ENCODE data around the gene MIOS. TPM values are rescaled to one million over a fixed set of nuclear protein-coding genes. Genes with fewer than 3 reads are reported as not detected.

MIOS gene
- polyA plus RNA-seq, 2 of the 4 experiments (the other 2 are of a cell fraction): 19.1 to 49.1 TPM

DNA sequence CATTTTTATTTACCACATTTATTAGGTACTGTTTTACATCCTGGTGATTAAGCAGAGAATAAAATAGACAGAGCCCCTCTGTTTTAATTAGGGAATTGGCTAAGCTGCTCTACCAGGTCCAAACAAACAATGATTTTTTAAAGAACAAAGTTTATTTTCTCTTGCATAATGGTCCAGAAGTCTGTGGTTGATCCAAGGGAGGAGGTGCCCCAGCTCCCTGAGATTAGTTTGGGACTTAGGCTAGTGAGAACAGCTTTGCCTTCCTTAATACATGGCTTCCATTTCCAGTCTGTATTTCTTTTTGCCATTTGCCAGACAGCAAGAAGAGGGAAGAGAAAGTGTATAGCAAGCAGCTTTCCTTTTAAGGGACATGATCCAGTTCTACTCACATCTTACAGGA, 2.9 kb upstream of the MIOS start:
- TF ChIP-seq ZC3H11A (IDR thresholded peaks at IDR 0.05): no peak
- DNase-seq (ENCODE audit: low read depth in 1 of 2, low spot score in 1 of 2) (no peak), FAIRE-seq (no peak), ATAC-seq (no peak)
- no peak overlapping the region for H3K4me3 ChIP-seq
- peak overlapping the region; percentile 59 for H3K4me2 ChIP-seq
- ChIA-PET POLR2A (interaction anchor here (1.6 kb wide), 1 partner anchor 76 kb away, joined by 6 read pairs; the partner anchor contains the start of gene UMAD1), CTCF (interaction anchor here (1.4 to 2.1 kb wide), 3 partner anchors 22 to 732 kb away, joined by 3 to 10 read pairs (median 5); no protein-coding TSS in a partner anchor)
- peaks cover 11% of the 10 kb centered on the region; the same call in 2 of the 3 replicates for H3K9me3 ChIP-seq
- peak overlapping the region; percentile 23 to 59; a peak in 3 of 6 replicates for H3K27ac ChIP-seq
- H3K4me1 ChIP-seq: peaks cover 34% of the 10 kb centered on the region

DNA sequence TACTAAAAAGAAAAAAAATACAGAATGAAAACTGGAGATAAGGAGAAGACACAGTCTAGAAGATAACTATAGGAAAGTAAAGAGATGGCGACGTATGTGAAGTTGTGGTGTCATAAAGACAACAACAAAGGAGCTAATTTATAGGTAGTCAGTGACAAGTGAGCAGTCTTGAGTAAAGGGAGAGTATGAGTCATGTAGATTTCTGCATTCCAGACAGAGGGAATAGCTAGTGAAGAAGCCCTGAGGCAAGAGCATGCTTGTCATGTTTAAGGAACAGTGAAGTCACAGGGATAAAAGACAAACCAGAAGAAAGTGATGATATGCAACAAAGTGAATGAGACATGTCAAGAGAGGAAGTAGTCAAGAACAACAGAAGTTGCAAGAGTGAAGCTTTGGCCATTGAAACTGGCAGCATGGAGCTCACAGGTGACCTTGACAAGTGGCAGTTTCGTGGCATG, 2.3 kb upstream of the MIOS start:
- peak; percentile 29 to 45 for ATAC-seq
- no peak for FAIRE-seq
- ChIA-PET CTCF (interaction anchor here (0.7 to 2.1 kb wide), 4 partner anchors 23 to 732 kb away, joined by 3 to 10 read pairs (median 4); no protein-coding TSS in a partner anchor), POLR2A (interaction anchor here (0.6 to 1.6 kb wide), 4 partner anchors 76 to 383 kb away, joined by 3 to 6 read pairs (median 4); partner anchors contain the start of gene UMAD1)
- H3K4me2 ChIP-seq: peak overlapping the region; percentile 59
- peak; percentile 54 to 81 for DNase-seq (ENCODE audit: low read depth in 1 of 2, low spot score in 1 of 2)
- WGBS (ENCODE audit: missing lambda C conversion rate): 30% methylated on average over 3 of the region's 3 CpGs
- H3K27ac ChIP-seq: peak overlapping the region in 1 of 2 experiments; percentile 59; a peak in 4 of 6 replicates
- H3K4me1 ChIP-seq: peaks cover 37% of the 10 kb centered on the region
- H3K9me3 ChIP-seq: peaks cover 6% of the 10 kb centered on the region; the same call in 2 of the 3 replicates
- no peak overlapping the region for H3K4me3 ChIP-seq
- TF ChIP-seq CEBPB (IDR thresholded peaks at IDR 0.05) (peak in 1 of 2 experiments; percentile 22; a peak in 1 of 4 replicates), POLR2A (IDR thresholded peaks at IDR 0.05; ENCODE audit: low read length) (no peak), ZSCAN20 (CRISPR knock-in tag; IDR thresholded peaks at IDR 0.05) (no peak), NPAS2 (CRISPR knock-in tag; IDR thresholded peaks at IDR 0.05; ENCODE audit: borderline replicate concordance) (no peak), RFX5 (IDR thresholded peaks at IDR 0.05) (no peak), CTCF (IDR thresholded peaks at IDR 0.05) (no peak), RAD21 (conservative IDR thresholded peaks at IDR 0.05 in 1 of 2, IDR thresholded peaks at IDR 0.05 in 1 of 2) (no peak), POLR2AphosphoS2 (conservative IDR thresholded peaks at IDR 0.05; ENCODE audit: low read length) (no peak), TP53 (CRISPR knock-in tag; IDR thresholded peaks at IDR 0.05) (no peak), MAZ (IDR thresholded peaks at IDR 0.05; ENCODE audit: borderline replicate concordance, low read depth, low read length) (no peak), SREBF2 (IDR thresholded peaks at IDR 0.05) (no peak), PBX3 (IDR thresholded peaks at IDR 0.05) (no peak), GATA3 (IDR thresholded peaks at IDR 0.05; ENCODE audit: borderline replicate concordance) (peak; percentile 51; the same call in 1 of the 2 replicates), FOSL2 (IDR thresholded peaks at IDR 0.05) (peak; percentile 68), FOSL2 (CRISPR knock-in tag; IDR thresholded peaks at IDR 0.05) (peak; percentile 86), HOXA7 (CRISPR knock-in tag; IDR thresholded peaks at IDR 0.05) (no peak), NFE2L2 (conservative IDR thresholded peaks at IDR 0.05; ENCODE audit: low read length) (no peak), KDM5A (IDR thresholded peaks at IDR 0.05) (no peak), RCOR1 (IDR thresholded peaks at IDR 0.05; ENCODE audit: low read depth, low read length) (no peak), FOXS1 (CRISPR knock-in tag; IDR thresholded peaks at IDR 0.05) (no peak), JUN (IDR thresholded peaks at IDR 0.05) (no peak), USF2 (IDR thresholded peaks at IDR 0.05) (no peak), CBX2 (IDR thresholded peaks at IDR 0.05; ENCODE audit: borderline replicate concordance, low read depth) (no peak), CBX8 (IDR thresholded peaks at IDR 0.05) (no peak), E2F6 (IDR thresholded peaks at IDR 0.05; ENCODE audit: borderline replicate concordance, low read depth) (no peak), ZNF302 (CRISPR knock-in tag; IDR thresholded peaks at IDR 0.05) (no peak), CHD4 (IDR thresholded peaks at IDR 0.05; ENCODE audit: borderline replicate concordance) (no peak)
- TF ChIP-seq, protein P1, sequence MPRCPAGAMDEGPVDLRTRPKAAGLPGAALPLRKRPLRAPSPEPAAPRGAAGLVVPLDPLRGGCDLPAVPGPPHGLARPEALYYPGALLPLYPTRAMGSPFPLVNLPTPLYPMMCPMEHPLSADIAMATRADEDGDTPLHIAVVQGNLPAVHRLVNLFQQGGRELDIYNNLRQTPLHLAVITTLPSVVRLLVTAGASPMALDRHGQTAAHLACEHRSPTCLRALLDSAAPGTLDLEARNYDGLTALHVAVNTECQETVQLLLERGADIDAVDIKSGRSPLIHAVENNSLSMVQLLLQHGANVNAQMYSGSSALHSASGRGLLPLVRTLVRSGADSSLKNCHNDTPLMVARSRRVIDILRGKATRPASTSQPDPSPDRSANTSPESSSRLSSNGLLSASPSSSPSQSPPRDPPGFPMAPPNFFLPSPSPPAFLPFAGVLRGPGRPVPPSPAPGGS (IDR thresholded peaks at IDR 0.05): no peak
- TF ChIP-seq, protein P2, sequence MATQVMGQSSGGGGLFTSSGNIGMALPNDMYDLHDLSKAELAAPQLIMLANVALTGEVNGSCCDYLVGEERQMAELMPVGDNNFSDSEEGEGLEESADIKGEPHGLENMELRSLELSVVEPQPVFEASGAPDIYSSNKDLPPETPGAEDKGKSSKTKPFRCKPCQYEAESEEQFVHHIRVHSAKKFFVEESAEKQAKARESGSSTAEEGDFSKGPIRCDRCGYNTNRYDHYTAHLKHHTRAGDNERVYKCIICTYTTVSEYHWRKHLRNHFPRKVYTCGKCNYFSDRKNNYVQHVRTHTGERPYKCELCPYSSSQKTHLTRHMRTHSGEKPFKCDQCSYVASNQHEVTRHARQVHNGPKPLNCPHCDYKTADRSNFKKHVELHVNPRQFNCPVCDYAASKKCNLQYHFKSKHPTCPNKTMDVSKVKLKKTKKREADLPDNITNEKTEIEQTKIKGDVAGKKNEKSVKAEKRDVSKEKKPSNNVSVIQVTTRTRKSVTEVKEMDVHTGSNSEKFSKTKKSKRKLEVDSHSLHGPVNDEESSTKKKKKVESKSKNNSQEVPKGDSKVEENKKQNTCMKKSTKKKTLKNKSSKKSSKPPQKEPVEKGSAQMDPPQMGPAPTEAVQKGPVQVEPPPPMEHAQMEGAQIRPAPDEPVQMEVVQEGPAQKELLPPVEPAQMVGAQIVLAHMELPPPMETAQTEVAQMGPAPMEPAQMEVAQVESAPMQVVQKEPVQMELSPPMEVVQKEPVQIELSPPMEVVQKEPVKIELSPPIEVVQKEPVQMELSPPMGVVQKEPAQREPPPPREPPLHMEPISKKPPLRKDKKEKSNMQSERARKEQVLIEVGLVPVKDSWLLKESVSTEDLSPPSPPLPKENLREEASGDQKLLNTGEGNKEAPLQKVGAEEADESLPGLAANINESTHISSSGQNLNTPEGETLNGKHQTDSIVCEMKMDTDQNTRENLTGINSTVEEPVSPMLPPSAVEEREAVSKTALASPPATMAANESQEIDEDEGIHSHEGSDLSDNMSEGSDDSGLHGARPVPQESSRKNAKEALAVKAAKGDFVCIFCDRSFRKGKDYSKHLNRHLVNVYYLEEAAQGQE (IDR thresholded peaks at IDR 0.05): no peak

Data from A549 (cell line).